Measurements from ENCODE around the gene ALDH5A1.

The ALDH5A1 gene

GRCh38 chr6:24565196-24565595 is 70.4 kb downstream of the ALDH5A1 start:
- DNase-seq (ENCODE audit: low spot score): no peak

GRCh38 chr6:24566020-24566767 is 71.4 kb downstream of the ALDH5A1 start:
- DNase-seq (ENCODE audit: low spot score): no peak

GRCh38 chr6:24568683-24569082 is 73.9 kb downstream of the ALDH5A1 start:
- DNase-seq (ENCODE audit: low spot score): no peak

- no peak for DNase-seq (ENCODE audit: low spot score)
These were observed 75.0 kb downstream of the ALDH5A1 start for GRCh38 chr6:24569811-24570210.

- DNase-seq (ENCODE audit: low spot score): no peak
These were observed 76.6 kb downstream of the ALDH5A1 start for GRCh38 chr6:24571361-24571760.

- DNase-seq (ENCODE audit: low spot score): no peak
These were observed 80.0 kb downstream of the ALDH5A1 start for GRCh38 chr6:24574809-24575208.

GRCh38 chr6:24576447-24576846 is 81.7 kb downstream of the ALDH5A1 start:
- no peak for DNase-seq (ENCODE audit: low spot score)

GRCh38 chr6:24581084-24581669 is 86.4 kb downstream of the ALDH5A1 start:
- peak; percentile 69 for DNase-seq (ENCODE audit: low spot score)

- DNase-seq (ENCODE audit: low spot score): peak; percentile 66
These were observed 89.0 kb downstream of the ALDH5A1 start for GRCh38 chr6:24583463-24584381.

- DNase-seq (ENCODE audit: low spot score): peak; percentile 29
These were observed 89.6 kb downstream of the ALDH5A1 start for GRCh38 chr6:24584382-24584720.

Data from SK-N-DZ (cell line).